ENCODE data around the gene P2RX2.

P2RX2 gene

GRCh38 chr12:132604668-132605441, 13.7 kb upstream of the P2RX2 start:
- TF ChIP-seq RAD21 (IDR thresholded peaks at IDR 0.05; ENCODE audit: low read depth) (no peak), TAF1 (IDR thresholded peaks at IDR 0.05; ENCODE audit: low read depth) (no peak)

DNA sequence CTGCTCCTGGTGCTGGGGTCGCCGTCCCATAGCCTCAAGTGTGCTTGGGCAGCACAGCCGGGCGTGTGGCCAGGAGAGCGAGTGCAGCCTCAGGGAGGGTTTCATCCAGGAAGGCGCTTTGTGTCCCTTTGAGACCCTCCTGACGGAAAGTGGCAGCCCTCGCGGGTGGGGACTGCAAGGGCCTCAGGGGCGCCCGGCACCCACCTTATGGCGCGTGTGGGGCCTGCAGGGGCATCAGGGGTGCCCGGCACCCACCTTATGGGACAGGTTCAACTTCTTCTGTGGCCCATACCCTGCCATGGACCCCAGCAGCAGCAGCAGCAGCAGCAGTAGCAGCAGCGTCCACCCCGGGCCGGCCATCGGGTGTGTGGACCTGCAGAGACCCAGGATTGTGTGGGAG, 12.7 kb upstream of the P2RX2 start:
- TF ChIP-seq YY1 (IDR thresholded peaks at IDR 0.05; ENCODE audit: low read depth) (no peak), TAF1 (IDR thresholded peaks at IDR 0.05; ENCODE audit: low read depth) (no peak), EGR1 (IDR thresholded peaks at IDR 0.05) (no peak), ZBTB7A (IDR thresholded peaks at IDR 0.05; ENCODE audit: low read depth) (no peak), CREB1 (IDR thresholded peaks at IDR 0.05; ENCODE audit: low read depth) (no peak), RAD21 (IDR thresholded peaks at IDR 0.05; ENCODE audit: low read depth) (no peak), NFIC (IDR thresholded peaks at IDR 0.05) (no peak), TEAD4 (IDR thresholded peaks at IDR 0.05) (no peak), EP300 (IDR thresholded peaks at IDR 0.05; ENCODE audit: borderline replicate concordance) (no peak), CEBPB (IDR thresholded peaks at IDR 0.05) (no peak), FOXM1 (IDR thresholded peaks at IDR 0.05; ENCODE audit: borderline replicate concordance, low read depth) (no peak), TCF12 (IDR thresholded peaks at IDR 0.05; ENCODE audit: low read depth) (no peak)
- TF ChIP-seq, protein P1, sequence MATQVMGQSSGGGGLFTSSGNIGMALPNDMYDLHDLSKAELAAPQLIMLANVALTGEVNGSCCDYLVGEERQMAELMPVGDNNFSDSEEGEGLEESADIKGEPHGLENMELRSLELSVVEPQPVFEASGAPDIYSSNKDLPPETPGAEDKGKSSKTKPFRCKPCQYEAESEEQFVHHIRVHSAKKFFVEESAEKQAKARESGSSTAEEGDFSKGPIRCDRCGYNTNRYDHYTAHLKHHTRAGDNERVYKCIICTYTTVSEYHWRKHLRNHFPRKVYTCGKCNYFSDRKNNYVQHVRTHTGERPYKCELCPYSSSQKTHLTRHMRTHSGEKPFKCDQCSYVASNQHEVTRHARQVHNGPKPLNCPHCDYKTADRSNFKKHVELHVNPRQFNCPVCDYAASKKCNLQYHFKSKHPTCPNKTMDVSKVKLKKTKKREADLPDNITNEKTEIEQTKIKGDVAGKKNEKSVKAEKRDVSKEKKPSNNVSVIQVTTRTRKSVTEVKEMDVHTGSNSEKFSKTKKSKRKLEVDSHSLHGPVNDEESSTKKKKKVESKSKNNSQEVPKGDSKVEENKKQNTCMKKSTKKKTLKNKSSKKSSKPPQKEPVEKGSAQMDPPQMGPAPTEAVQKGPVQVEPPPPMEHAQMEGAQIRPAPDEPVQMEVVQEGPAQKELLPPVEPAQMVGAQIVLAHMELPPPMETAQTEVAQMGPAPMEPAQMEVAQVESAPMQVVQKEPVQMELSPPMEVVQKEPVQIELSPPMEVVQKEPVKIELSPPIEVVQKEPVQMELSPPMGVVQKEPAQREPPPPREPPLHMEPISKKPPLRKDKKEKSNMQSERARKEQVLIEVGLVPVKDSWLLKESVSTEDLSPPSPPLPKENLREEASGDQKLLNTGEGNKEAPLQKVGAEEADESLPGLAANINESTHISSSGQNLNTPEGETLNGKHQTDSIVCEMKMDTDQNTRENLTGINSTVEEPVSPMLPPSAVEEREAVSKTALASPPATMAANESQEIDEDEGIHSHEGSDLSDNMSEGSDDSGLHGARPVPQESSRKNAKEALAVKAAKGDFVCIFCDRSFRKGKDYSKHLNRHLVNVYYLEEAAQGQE (IDR thresholded peaks at IDR 0.05; ENCODE audit: low read depth), result no peak
- TF ChIP-seq, protein P2, sequence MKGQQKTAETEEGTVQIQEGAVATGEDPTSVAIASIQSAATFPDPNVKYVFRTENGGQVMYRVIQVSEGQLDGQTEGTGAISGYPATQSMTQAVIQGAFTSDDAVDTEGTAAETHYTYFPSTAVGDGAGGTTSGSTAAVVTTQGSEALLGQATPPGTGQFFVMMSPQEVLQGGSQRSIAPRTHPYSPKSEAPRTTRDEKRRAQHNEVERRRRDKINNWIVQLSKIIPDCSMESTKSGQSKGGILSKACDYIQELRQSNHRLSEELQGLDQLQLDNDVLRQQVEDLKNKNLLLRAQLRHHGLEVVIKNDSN (IDR thresholded peaks at IDR 0.05), result no peak
- TF ChIP-seq, protein P3, sequence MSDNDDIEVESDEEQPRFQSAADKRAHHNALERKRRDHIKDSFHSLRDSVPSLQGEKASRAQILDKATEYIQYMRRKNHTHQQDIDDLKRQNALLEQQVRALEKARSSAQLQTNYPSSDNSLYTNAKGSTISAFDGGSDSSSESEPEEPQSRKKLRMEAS (IDR thresholded peaks at IDR 0.05), result no peak

DNA sequence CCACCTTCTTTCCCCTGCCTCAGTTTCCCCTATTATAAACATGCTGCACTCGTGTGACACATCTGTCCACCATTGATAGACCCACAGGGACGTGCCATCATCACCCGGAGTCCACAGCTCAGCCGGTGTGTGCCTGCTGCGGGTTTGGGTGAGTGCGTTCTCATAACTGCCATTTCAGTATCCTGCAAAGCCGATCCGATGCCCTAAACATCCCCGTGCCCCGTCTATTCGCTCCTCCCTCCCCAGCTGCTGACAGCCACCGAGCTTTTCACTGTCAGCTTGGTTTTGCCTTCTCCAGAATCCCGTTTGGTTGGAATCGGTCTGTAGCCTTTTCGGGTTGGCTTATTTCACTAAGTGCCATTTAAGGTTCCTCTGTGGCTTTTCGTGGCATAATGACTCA, 12.1 kb upstream of the P2RX2 start:
- TF ChIP-seq, protein P3 (IDR thresholded peaks at IDR 0.05), result no peak
- TF ChIP-seq, protein P2 (IDR thresholded peaks at IDR 0.05), result no peak
- TF ChIP-seq YY1 (IDR thresholded peaks at IDR 0.05; ENCODE audit: low read depth) (no peak), CREB1 (IDR thresholded peaks at IDR 0.05; ENCODE audit: low read depth) (no peak), TAF1 (IDR thresholded peaks at IDR 0.05; ENCODE audit: low read depth) (no peak), CEBPB (IDR thresholded peaks at IDR 0.05) (no peak), EGR1 (IDR thresholded peaks at IDR 0.05) (no peak), RAD21 (IDR thresholded peaks at IDR 0.05; ENCODE audit: low read depth) (no peak), TCF12 (IDR thresholded peaks at IDR 0.05; ENCODE audit: low read depth) (no peak), EP300 (IDR thresholded peaks at IDR 0.05; ENCODE audit: borderline replicate concordance) (no peak), ZBTB7A (IDR thresholded peaks at IDR 0.05; ENCODE audit: low read depth) (no peak), NFIC (IDR thresholded peaks at IDR 0.05) (no peak), FOXM1 (IDR thresholded peaks at IDR 0.05; ENCODE audit: borderline replicate concordance, low read depth) (no peak), TEAD4 (IDR thresholded peaks at IDR 0.05) (no peak)
- TF ChIP-seq, protein P1 (IDR thresholded peaks at IDR 0.05; ENCODE audit: low read depth), result no peak

GRCh38 chr12:132606927-132607326, 11.6 kb upstream of the P2RX2 start:
- no peak for TF ChIP-seq CEBPB (IDR thresholded peaks at IDR 0.05)
- TF ChIP-seq FOXM1 (IDR thresholded peaks at IDR 0.05; ENCODE audit: borderline replicate concordance, low read depth), result no peak
- TF ChIP-seq ZBTB7A (IDR thresholded peaks at IDR 0.05; ENCODE audit: low read depth), result no peak
- TF ChIP-seq TEAD4 (IDR thresholded peaks at IDR 0.05), result no peak
- TF ChIP-seq EP300 (IDR thresholded peaks at IDR 0.05; ENCODE audit: borderline replicate concordance), result no peak
- TF ChIP-seq, protein P1 (IDR thresholded peaks at IDR 0.05; ENCODE audit: low read depth), result no peak

Measured in Ishikawa (cell line).